Pancreas (tissue), 10 donors: Measurements from ENCODE around the gene IFTAP. TPM values are rescaled to one million over a fixed set of nuclear protein-coding genes. Genes with fewer than 3 reads are reported as not detected.
"Not testable (repeated sequence)": the region's sequence is repeated elsewhere in the genome, so short reads cannot be mapped to it uniquely, and the experiment has no call there.

Experiments
- ATAC-seq, 4 donors: fragments of 200-7000 bp; cut with Tn5 transposase; one replicate each; pipeline versions ENCODE4 v1.8.0 to v1.9.1; 2020; ENCODE audit warnings: mild to moderate bottlenecking in 4 of 4, moderate library complexity in 4 of 4
- DNase-seq, 6 donors: peaks; one replicate each; pipeline ENCODE4 v3.0.0-alpha.2; 2020
- FAIRE-seq: peaks from 2 replicates; lab custom pipeline; 2012; peaks lifted over from hg19 to GRCh38; lab: Jason Lieb, UNC
- H3K27ac ChIP-seq, 4 donors: fragments of 200-600 bp; sonication (generic); 1 replicate in 3 of 4; 2 replicates in 1 of 4; pipeline versions ENCODE4 v1.5.0 to v1.8.0; 2020
- H3K27me3 ChIP-seq, 4 donors: fragments of 200-600 bp; one replicate each; pipeline ENCODE4 v1.8.0; 2021
- H3K36me3 ChIP-seq, 3 donors: fragments of 200-600 bp; sonication (generic) in 1 of 3; one replicate each; pipeline versions ENCODE4 v1.5.0 to v1.8.0; 2020 to 2021
- H3K4me1 ChIP-seq, 3 donors: fragments of 200-600 bp; one replicate each; pipeline ENCODE4 v1.8.0; 2021
- H3K4me3 ChIP-seq, 4 donors: fragments of 200-600 bp; sonication (generic) in 2 of 4; one replicate each; pipeline versions ENCODE4 v1.5.0 to v1.8.0; 2020 to 2021
- H3K9me3 ChIP-seq, 4 donors: fragments of 200-600 bp; one replicate each; pipeline ENCODE4 v1.8.0; 2021
- WGBS, 2 donors: extraction: QIAGEN DNeasy Blood & Tissue Kit; methylation state at CpG; one replicate each; pipeline ENCODE4 v1.1.7; 2013; 5-methylcytosine and 5-hydroxymethylcytosine counted together
- intact Hi-C, 3 donors: fragments of 100-400 bp; cut with DNase I; formaldehyde crosslinking; loops; one replicate each; pipeline versions ENCODE4 v1.11.1 to v1.14.2; 2022
- polyA plus RNA-seq, 2 donors: library from polyadenylated mRNA; stranded (reverse); fragments of 200-250 nt; gene quantifications; one replicate each; pipeline ENCODE4 v1.2.3, GENCODE V29; 2013
- total RNA-seq, 6 donors: library from RNA; stranded (reverse); fragmentation: NEBNext Ultra II Directional in 4 of 6; extraction: Animal tissue kit (Norgen Biotek cat#: 25700) in 4 of 6; gene quantifications; one replicate each; pipeline versions ENCODE4 v1.2.1 to v1.2.4, GENCODE V29; 2021 to 2023
- TF ChIP-seq, protein P1 (sequence below), 4 donors: fragments of 200-600 bp; sonication (generic) in 3 of 4; IDR thresholded peaks; one replicate each; pipeline versions ENCODE4 v1.5.0 to v1.8.0; 2021; ENCODE audit warnings: antibody characterized with exemption in 4 of 4
- donor health status: healthy with polysubstance abuse.
- donor health status: DM: no; HTN: no; CAD: no; lungs with moderate emphysema.
- donor health status: DM: no; HTN: no; CAD: no.
- donor health status: control.
- donor health status: control.
- donor health status: Bipolar disorder and iron deficiency.
- donor health status: DM: yes; HTN: yes; CAD: no.
- donor health status: DM: no; HTN: no; CAD: no.
- donor health status: DM: no; HTN: no; CAD: no.
- donor health status: DM: yes; HTN: yes; CAD: no.

Gene IFTAP, protein sequence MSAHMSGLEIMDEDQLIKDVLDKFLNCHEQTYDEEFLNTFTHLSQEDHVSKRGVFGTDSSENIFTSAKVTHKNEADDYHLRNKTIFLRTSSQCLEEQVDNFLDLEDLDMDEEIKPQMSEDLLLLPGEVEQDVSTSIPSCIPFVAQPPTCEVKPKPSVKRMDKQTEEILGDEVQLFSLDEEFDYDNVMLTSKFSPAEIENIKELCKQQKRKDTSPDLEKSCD
- total RNA-seq (10 to 100 TPM in 1 of 6 donors, 1 to 10 TPM in 5; 4.2 to 10.6 (median 6.7) TPM), polyA plus RNA-seq (10 to 100 TPM; 11.9 to 14.4 TPM)

DNA sequence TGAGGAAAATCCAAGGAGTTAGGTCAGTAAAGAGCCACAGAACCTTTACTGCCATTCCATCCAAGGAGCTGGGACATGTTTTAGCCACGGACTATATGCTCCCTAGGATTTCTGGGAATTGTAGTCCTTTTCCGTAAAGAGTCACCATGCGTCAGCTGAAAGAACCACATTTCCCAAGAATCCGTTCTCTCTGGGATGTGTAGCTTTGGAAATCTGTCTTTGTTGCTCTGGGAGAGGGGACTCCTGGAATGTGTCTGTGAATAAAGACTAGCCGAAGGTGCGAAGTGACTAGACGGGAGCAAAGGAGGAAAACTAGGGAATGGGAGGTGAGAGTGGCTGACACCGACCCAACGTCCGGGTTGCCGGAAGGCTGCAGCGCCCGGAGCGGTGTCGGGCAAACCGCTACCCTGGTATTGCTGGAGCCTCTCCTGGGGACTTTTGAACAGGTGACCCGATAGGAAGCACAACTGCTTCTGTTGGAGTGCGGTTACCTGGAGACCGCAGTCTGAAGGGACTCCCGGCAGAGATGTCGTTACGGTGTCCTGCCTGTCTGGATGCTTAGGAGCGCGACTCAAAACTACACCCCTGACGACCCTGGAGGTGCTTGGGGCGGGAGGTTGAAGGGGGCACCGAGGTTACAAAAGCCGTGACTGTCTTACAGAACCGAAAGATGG, at the start of gene IFTAP:
Gene IFTAP, plus strand, starts transcription at position 187 of the 674 bp plus-strand sequence. CDS start 15,602 bp downstream, outside the sequence.
- no peaks in the 10 kb centered on the region for H3K36me3 ChIP-seq
- intact Hi-C loops = no loop called here
- WGBS, 2 donors = 0% methylated on average over 29 of the region's 29 CpGs
- peak; percentile 42 to 69 (median 60) for DNase-seq
- ATAC-seq = peak; percentile 100
- peaks cover 0 to 11% (median 3%) of the 10 kb centered on the region in 4 donors for H3K27me3 ChIP-seq
- peak within 1 kb of the TSS; percentile 49 to 76 (median 55) for H3K4me3 ChIP-seq
- H3K9me3 ChIP-seq = no peaks in the 10 kb centered on the region
- H3K4me1 ChIP-seq = peaks cover 0 to 9% (median 7%) of the 10 kb centered on the region in 3 donors
- H3K27ac ChIP-seq = peak within 1 kb of the TSS; percentile 11 to 46 (median 30)
- TF ChIP-seq, protein P1, sequence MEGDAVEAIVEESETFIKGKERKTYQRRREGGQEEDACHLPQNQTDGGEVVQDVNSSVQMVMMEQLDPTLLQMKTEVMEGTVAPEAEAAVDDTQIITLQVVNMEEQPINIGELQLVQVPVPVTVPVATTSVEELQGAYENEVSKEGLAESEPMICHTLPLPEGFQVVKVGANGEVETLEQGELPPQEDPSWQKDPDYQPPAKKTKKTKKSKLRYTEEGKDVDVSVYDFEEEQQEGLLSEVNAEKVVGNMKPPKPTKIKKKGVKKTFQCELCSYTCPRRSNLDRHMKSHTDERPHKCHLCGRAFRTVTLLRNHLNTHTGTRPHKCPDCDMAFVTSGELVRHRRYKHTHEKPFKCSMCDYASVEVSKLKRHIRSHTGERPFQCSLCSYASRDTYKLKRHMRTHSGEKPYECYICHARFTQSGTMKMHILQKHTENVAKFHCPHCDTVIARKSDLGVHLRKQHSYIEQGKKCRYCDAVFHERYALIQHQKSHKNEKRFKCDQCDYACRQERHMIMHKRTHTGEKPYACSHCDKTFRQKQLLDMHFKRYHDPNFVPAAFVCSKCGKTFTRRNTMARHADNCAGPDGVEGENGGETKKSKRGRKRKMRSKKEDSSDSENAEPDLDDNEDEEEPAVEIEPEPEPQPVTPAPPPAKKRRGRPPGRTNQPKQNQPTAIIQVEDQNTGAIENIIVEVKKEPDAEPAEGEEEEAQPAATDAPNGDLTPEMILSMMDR (IDR thresholded peaks at IDR 0.05) = no peak
- peak; percentile 84 for FAIRE-seq

DNA sequence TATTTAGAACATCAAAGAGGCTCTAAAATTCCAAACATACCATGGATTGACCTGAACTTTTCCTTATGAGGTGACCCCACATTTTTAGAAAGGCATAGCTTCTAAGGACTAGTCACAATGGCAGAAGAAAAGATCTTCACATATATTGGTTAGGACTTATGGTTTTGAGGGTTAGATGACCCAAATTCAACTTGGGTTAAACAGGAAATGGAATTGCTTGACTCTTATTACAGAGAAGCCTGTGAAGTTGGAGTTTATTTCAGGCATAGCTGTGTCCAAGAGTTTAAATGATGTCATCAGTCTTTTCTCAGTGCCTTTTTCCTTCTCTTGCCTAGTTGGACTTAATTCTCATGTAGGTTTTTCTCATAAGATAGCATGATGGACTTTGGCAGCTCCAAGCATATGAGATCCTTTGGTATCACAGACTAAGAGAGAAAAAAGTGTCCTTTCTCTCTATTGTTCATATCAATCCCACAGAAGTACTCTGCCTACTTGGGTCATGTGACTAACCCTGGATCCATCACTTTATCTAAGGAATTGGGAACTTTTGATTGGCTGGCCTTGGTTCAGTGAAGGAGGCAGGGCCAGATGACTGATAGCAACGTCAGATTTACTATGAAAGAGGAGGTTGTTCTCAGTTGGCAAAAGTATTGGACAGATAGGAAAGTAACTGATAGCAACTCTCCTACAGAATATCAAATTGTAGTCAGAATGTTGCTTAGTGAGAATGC, 43.8 kb upstream of the IFTAP start:
- ATAC-seq = no peak
- 4 to 6% methylated on average over 1 of the region's 1 CpG for WGBS, 2 donors
- Histone ChIP-seq H3K4me3 (no peak overlapping the region), H3K9me3 (no peaks in the 10 kb centered on the region), H3K4me1 (no peaks in the 10 kb centered on the region), H3K36me3 (no peaks in the 10 kb centered on the region), H3K27me3 (no peaks in the 10 kb centered on the region), H3K27ac (no peak overlapping the region)
- TF ChIP-seq, protein P1 (IDR thresholded peaks at IDR 0.05) = no peak
- FAIRE-seq = no peak
- no peak for DNase-seq
- intact Hi-C loops = no loop called here

DNA sequence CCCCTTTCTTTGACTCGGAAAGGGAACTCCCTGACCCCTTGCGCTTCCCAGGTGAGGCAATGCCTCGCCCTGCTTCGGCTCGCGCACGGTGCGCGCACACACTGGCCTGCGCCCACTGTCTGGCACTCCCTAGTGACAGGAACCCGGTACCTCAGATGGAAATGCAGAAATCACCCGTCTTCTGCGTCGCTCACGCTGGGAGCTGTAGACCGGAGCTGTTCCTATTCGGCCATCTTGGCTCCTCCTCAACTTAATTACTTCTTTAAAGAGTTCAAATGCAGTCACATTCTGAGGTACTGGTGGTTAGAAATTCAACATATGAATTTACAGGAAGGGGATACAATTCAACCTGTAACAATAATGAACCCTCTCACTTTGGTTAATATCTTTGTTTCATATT, 36.9 kb upstream of the IFTAP start:
- DNase-seq, H3K27me3 ChIP-seq, intact Hi-C loops, H3K36me3 ChIP-seq, H3K4me3 ChIP-seq, H3K4me1 ChIP-seq, H3K9me3 ChIP-seq, ATAC-seq, FAIRE-seq, H3K27ac ChIP-seq: not testable (repeated sequence)
- WGBS, 2 donors = 85 to 94% methylated on average over 13 to 15 of the region's 17 CpGs

DNA sequence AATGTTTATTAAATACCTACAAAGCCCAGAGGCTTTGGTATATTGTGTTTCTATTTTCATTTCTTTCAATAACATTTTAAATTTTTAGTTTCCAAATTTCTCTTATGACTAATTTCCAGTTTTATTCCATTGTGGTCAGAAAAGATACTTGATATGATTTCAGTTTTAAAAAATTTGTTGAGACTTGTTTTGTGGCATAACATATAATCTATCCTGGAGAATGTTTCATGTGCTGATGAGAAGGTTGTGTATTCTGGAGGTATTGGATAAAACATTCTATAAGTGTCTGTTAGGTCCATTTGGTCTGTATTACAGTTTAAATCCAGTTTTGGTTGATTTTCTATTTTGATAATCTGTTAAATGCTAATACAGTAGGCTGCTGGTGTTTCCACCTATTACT, 36.3 kb upstream of the IFTAP start:
- TF ChIP-seq, protein P1 (IDR thresholded peaks at IDR 0.05) = no peak
- no peaks in the 10 kb centered on the region for H3K9me3 ChIP-seq
- intact Hi-C loops = no loop called here
- no peaks in the 10 kb centered on the region for H3K27me3 ChIP-seq
- H3K36me3 ChIP-seq = no peaks in the 10 kb centered on the region
- FAIRE-seq = no peak
- ATAC-seq = no peak
- no peak overlapping the region for H3K4me3 ChIP-seq
- no peak for DNase-seq
- no peak overlapping the region for H3K27ac ChIP-seq
- no peaks in the 10 kb centered on the region for H3K4me1 ChIP-seq

DNA sequence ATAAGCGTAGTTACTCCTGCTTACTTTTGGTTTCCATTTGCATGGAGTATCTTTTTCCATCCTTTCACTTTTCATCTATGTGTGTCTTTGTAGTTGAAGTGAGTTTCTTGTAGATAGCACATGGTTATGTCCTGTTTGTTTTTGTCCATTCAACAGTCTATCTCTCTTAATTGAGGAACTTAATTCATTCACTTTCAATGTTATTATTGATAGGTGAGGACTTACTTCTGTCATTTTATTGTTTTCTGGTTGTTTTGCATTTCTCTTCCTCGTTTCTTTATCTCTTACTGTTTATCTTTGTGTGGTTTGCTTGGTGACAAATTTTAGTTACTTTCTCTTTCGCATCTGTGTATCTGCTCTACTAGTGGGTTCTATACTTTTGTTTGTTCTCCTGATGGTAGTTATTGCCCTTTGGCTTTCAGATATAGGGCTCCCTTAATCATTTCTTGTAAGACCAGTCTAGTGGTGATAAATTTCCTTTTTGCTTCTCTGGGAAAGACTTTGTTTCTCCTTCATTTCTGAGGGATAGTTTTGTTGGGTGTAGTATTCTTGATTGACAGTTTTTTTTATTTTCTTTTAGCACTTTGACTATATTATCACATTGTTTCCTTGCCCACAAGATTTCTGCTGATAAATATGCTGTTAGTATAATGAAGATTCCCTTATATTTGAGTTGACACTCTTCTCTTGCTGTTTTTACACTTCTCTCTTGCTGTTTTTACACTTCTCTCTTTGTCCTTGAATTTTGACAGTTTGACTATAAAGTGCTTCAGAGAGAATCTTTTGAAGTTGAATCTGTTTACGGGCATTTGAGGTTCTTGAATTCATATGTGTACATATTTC, 35.5 kb upstream of the IFTAP start:
- WGBS, 2 donors = 59 to 61% methylated on average over 4 of the region's 4 CpGs
- no peaks in the 10 kb centered on the region for H3K27me3 ChIP-seq
- no peaks in the 10 kb centered on the region for H3K4me1 ChIP-seq
- ATAC-seq (no peak), FAIRE-seq (no peak), DNase-seq (no peak)
- no peak overlapping the region for H3K4me3 ChIP-seq
- TF ChIP-seq, protein P1 (IDR thresholded peaks at IDR 0.05) = no peak
- intact Hi-C loops = no loop called here
- no peaks in the 10 kb centered on the region for H3K36me3 ChIP-seq
- H3K9me3 ChIP-seq = no peaks in the 10 kb centered on the region
- H3K27ac ChIP-seq = no peak overlapping the region
